GM18502 (cell line): ENCODE results near the gene TNIP3.

Experiments used
- ATAC-seq: cut with Tn5 transposase; IDR thresholded peaks from one replicate; pipeline ENCODE4 v1.9.1; 2021; ENCODE audit warnings: mild to moderate bottlenecking; ENCODE audit not compliant: unreplicated experiment, poor library complexity

TNIP3 gene

GRCh38 chr4:121140716-121141460 is 23.2 kb downstream of the TNIP3 start:
- no peak for ATAC-seq

- peak; percentile 83 for ATAC-seq
Measured at GRCh38 chr4:121139533-121140222, 24.4 kb downstream of the TNIP3 start.

- ATAC-seq, result peak; percentile 47
Measured at GRCh38 chr4:121138039-121138825, 25.9 kb downstream of the TNIP3 start.

GRCh38 chr4:121130326-121130660 is 33.8 kb downstream of the TNIP3 start:
- no peak for ATAC-seq

GRCh38 chr4:121129606-121130325 is 34.4 kb downstream of the TNIP3 start:
- no peak for ATAC-seq

GRCh38 chr4:121127100-121127499 is 37.0 kb downstream of the TNIP3 start:
- ATAC-seq, result no peak

- no peak for ATAC-seq
Measured at GRCh38 chr4:121126449-121127006, 37.6 kb downstream of the TNIP3 start.

- ATAC-seq, result no peak
Measured at GRCh38 chr4:121125498-121125885, 38.6 kb downstream of the TNIP3 start.

GRCh38 chr4:121122661-121123060 is 41.5 kb downstream of the TNIP3 start:
- ATAC-seq, result no peak

- no peak for ATAC-seq
Measured at GRCh38 chr4:121119715-121120114, 44.4 kb downstream of the TNIP3 start.

GRCh38 chr4:121118344-121118743 is 45.8 kb downstream of the TNIP3 start:
- ATAC-seq, result no peak

- no peak for ATAC-seq
Measured at GRCh38 chr4:121114756-121115155, 49.4 kb downstream of the TNIP3 start.

- ATAC-seq, result no peak
Measured at GRCh38 chr4:121112530-121112929, 51.6 kb downstream of the TNIP3 start.

GRCh38 chr4:121108557-121108956 is 55.6 kb downstream of the TNIP3 start:
- ATAC-seq, result no peak

GRCh38 chr4:121107507-121107906 is 56.6 kb downstream of the TNIP3 start:
- ATAC-seq, result no peak

- ATAC-seq, result no peak
Measured at GRCh38 chr4:121100093-121100775, 63.9 kb downstream of the TNIP3 start.

GRCh38 chr4:121098266-121098665 is 65.9 kb downstream of the TNIP3 start:
- no peak for ATAC-seq

GRCh38 chr4:121096629-121097028 is 67.5 kb downstream of the TNIP3 start:
- no peak for ATAC-seq

- no peak for ATAC-seq
Measured at GRCh38 chr4:121096191-121096590, 67.9 kb downstream of the TNIP3 start.
